H1 (cell line): ENCODE measurements around the gene FOXQ1. TPM values are rescaled to one million over a fixed set of nuclear protein-coding genes. Genes with fewer than 3 reads are reported as not detected.

Experiments
- CEBPB ChIP-seq: IDR thresholded peaks from 2 replicates; pipeline ENCODE4 v1.6.1; 2012; ENCODE audit warnings: low read depth, low read length
- POU5F1 ChIP-seq: IDR thresholded peaks from 2 replicates; pipeline ENCODE4 v1.6.1; 2011; ENCODE audit warnings: low read depth, mild to moderate bottlenecking, low read length, moderate library complexity
- SIN3A ChIP-seq, 2 experiments: IDR thresholded peaks in 1 of 2; conservative IDR thresholded peaks in 1 of 2; 2 replicates each; pipeline ENCODE4 v1.6.1; 2011 to 2012; ENCODE audit warnings: low read length in 2 of 2, improper control_type of control experiment in 1 of 2, low read depth in 1 of 2, mild to moderate bottlenecking in 1 of 2
- SIRT6 ChIP-seq: IDR thresholded peaks from one replicate; pipeline ENCODE4 v1.7.1; 2012; ENCODE audit warnings: low read length, inconsistent platforms
- polyA plus RNA-seq, 7 experiments: library from polyadenylated mRNA; depleted of rRNA in 3 of 7; stranded (reverse) in 5 of 7; unstranded in 2 of 7; fragments of >200 nt in 5 of 7; fragments of 200-250 nt in 2 of 7; gene quantifications; 1 replicate in 5 of 7; 2 replicates in 1 of 7; 4 replicates in 1 of 7; pipeline versions ENCODE4 v1.2.1 to v1.2.3, GENCODE V29; 2011 to 2013; ENCODE audit warnings: missing spikeins in 2 of 7, mixed read lengths in 2 of 7
- total RNA-seq: library from RNA; stranded (reverse); fragmentation: NEBNext Ultra II Directional; extraction: Animal tissue kit (Norgen Biotek cat#: 25700); gene quantifications from 2 replicates; pipeline ENCODE4 v1.2.1, GENCODE V29; 2021
- TF ChIP-seq, protein P1 (sequence below): fragments of 300-600 bp; sonication (generic); IDR thresholded peaks from 2 replicates; pipeline ENCODE4 v1.7.1; 2012; ENCODE audit warnings: low read length, moderate library complexity, mild to moderate bottlenecking, inconsistent platforms; ENCODE audit not compliant: insufficient replicate concordance

The FOXQ1 gene
- total and polyA plus RNA-seq, 2 of the 8 experiments (the other 6 are each of a cell fraction or from before 2014, with no cell fraction given) = 0.03 TPM; not detected in 1

DNA sequence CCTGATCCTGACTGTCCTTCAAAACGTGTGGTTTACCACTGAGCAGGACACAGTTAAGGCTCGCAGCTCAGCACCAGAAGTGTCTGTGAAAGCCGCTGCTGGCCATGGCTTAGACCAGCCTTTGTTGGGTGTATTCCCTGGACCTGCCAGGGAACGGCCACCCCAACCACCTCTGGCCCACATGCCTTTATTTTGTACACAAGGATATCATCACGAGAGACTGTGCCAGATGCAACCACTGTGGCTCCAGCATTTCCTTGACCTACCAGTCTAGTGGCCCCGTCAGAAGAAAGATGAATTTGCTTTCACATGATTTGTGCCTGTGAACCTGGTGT lies 49.2 kb upstream of the FOXQ1 start (continued):
- TF ChIP-seq, protein P1, sequence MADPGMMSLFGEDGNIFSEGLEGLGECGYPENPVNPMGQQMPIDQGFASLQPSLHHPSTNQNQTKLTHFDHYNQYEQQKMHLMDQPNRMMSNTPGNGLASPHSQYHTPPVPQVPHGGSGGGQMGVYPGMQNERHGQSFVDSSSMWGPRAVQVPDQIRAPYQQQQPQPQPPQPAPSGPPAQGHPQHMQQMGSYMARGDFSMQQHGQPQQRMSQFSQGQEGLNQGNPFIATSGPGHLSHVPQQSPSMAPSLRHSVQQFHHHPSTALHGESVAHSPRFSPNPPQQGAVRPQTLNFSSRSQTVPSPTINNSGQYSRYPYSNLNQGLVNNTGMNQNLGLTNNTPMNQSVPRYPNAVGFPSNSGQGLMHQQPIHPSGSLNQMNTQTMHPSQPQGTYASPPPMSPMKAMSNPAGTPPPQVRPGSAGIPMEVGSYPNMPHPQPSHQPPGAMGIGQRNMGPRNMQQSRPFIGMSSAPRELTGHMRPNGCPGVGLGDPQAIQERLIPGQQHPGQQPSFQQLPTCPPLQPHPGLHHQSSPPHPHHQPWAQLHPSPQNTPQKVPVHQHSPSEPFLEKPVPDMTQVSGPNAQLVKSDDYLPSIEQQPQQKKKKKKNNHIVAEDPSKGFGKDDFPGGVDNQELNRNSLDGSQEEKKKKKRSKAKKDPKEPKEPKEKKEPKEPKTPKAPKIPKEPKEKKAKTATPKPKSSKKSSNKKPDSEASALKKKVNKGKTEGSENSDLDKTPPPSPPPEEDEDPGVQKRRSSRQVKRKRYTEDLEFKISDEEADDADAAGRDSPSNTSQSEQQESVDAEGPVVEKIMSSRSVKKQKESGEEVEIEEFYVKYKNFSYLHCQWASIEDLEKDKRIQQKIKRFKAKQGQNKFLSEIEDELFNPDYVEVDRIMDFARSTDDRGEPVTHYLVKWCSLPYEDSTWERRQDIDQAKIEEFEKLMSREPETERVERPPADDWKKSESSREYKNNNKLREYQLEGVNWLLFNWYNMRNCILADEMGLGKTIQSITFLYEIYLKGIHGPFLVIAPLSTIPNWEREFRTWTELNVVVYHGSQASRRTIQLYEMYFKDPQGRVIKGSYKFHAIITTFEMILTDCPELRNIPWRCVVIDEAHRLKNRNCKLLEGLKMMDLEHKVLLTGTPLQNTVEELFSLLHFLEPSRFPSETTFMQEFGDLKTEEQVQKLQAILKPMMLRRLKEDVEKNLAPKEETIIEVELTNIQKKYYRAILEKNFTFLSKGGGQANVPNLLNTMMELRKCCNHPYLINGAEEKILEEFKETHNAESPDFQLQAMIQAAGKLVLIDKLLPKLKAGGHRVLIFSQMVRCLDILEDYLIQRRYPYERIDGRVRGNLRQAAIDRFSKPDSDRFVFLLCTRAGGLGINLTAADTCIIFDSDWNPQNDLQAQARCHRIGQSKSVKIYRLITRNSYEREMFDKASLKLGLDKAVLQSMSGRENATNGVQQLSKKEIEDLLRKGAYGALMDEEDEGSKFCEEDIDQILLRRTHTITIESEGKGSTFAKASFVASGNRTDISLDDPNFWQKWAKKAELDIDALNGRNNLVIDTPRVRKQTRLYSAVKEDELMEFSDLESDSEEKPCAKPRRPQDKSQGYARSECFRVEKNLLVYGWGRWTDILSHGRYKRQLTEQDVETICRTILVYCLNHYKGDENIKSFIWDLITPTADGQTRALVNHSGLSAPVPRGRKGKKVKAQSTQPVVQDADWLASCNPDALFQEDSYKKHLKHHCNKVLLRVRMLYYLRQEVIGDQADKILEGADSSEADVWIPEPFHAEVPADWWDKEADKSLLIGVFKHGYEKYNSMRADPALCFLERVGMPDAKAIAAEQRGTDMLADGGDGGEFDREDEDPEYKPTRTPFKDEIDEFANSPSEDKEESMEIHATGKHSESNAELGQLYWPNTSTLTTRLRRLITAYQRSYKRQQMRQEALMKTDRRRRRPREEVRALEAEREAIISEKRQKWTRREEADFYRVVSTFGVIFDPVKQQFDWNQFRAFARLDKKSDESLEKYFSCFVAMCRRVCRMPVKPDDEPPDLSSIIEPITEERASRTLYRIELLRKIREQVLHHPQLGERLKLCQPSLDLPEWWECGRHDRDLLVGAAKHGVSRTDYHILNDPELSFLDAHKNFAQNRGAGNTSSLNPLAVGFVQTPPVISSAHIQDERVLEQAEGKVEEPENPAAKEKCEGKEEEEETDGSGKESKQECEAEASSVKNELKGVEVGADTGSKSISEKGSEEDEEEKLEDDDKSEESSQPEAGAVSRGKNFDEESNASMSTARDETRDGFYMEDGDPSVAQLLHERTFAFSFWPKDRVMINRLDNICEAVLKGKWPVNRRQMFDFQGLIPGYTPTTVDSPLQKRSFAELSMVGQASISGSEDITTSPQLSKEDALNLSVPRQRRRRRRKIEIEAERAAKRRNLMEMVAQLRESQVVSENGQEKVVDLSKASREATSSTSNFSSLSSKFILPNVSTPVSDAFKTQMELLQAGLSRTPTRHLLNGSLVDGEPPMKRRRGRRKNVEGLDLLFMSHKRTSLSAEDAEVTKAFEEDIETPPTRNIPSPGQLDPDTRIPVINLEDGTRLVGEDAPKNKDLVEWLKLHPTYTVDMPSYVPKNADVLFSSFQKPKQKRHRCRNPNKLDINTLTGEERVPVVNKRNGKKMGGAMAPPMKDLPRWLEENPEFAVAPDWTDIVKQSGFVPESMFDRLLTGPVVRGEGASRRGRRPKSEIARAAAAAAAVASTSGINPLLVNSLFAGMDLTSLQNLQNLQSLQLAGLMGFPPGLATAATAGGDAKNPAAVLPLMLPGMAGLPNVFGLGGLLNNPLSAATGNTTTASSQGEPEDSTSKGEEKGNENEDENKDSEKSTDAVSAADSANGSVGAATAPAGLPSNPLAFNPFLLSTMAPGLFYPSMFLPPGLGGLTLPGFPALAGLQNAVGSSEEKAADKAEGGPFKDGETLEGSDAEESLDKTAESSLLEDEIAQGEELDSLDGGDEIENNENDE = no peak
- TF ChIP-seq POU5F1 (no peak), CEBPB (no peak), SIN3A (conservative IDR thresholded peaks at IDR 0.05 in 1 of 2, IDR thresholded peaks at IDR 0.05 in 1 of 2; ENCODE audit: low read depth in 1 of 2, low read length in 2 of 2) (no peak), SIRT6 (no peak)
